GM23338 (cell line): ENCODE data around the gene GPRC5B. TPM values are rescaled to one million over a fixed set of nuclear protein-coding genes. Genes with fewer than 3 reads are reported as not detected.
A peak's percentile ranks its signal among the peaks of the same experiment; 100 is the strongest.

Experiments used
- ATAC-seq: fragments of 200-7000 bp; cut with Tn5 transposase; 3 replicates; pipeline ENCODE4 v1.9.1; 2020
- DNase-seq: peaks from one replicate; pipeline ENCODE4 v3.0.0-alpha.2; 2015; ENCODE audit warnings: low spot score
- H2AFZ ChIP-seq: fragments of 200-600 bp; sonication (generic); 2 replicates; pipeline ENCODE4 v1.8.0; 2016; ENCODE audit warnings: antibody characterized with exemption, mild to moderate bottlenecking, moderate library complexity
- H3F3A ChIP-seq: fragments of 200-600 bp; sonication (generic); replicated peaks from 2 replicates; pipeline ENCODE4 v1.8.0; 2017; ENCODE audit warnings: antibody characterized with exemption, mixed run types, low read depth
- H3K27ac ChIP-seq: fragments of 200-600 bp; sonication (generic); 2 replicates; pipeline ENCODE4 v1.6.1; 2016; ENCODE audit warnings: low read depth
- H3K27me3 ChIP-seq: fragments of 200-600 bp; sonication (generic); 2 replicates; pipeline ENCODE4 v1.8.0; 2016; ENCODE audit warnings: mild to moderate bottlenecking, mixed run types, moderate library complexity; ENCODE audit not compliant: insufficient read depth
- H3K36me3 ChIP-seq: fragments of 200-600 bp; sonication (generic); 2 replicates; pipeline ENCODE4 v1.8.0; 2016; ENCODE audit warnings: mild to moderate bottlenecking; ENCODE audit not compliant: insufficient read depth
- H3K4me1 ChIP-seq: fragments of 200-600 bp; sonication (generic); 2 replicates; pipeline ENCODE4 v1.8.0; 2016; ENCODE audit warnings: mild to moderate bottlenecking, moderate library complexity; ENCODE audit not compliant: insufficient read depth
- H3K4me2 ChIP-seq: fragments of 200-600 bp; sonication (generic); 2 replicates; pipeline ENCODE4 v1.7.1; 2017; ENCODE audit warnings: mixed run types
- H3K4me3 ChIP-seq: fragments of 200-600 bp; sonication (generic); 2 replicates; pipeline ENCODE4 v1.6.1; 2016; ENCODE audit warnings: mixed run types
- H3K79me2 ChIP-seq: fragments of 200-600 bp; sonication (generic); replicated peaks from 2 replicates; pipeline ENCODE4 v1.8.0; 2017; ENCODE audit warnings: mild to moderate bottlenecking; ENCODE audit not compliant: insufficient read depth
- H3K9me2 ChIP-seq: fragments of 200-600 bp; sonication (generic); 2 replicates; pipeline ENCODE4 v1.8.0; 2017; ENCODE audit not compliant: insufficient read depth
- H4K20me1 ChIP-seq: fragments of 200-600 bp; sonication (generic); replicated peaks from 2 replicates; pipeline ENCODE4 v1.8.0; 2017; ENCODE audit warnings: mild to moderate bottlenecking; ENCODE audit not compliant: insufficient read depth
- H3K27ac Mint-ChIP-seq: 2 replicates; pipeline ENCODE4 v1.8.0; 2020; ENCODE audit warnings: inconsistent platforms, mild to moderate bottlenecking, moderate library complexity, mixed read lengths
- H3K27me3 Mint-ChIP-seq: 3 replicates; pipeline ENCODE4 v1.8.0; 2022; ENCODE audit warnings: low read depth, mild to moderate bottlenecking, moderate library complexity, mixed read lengths, inconsistent platforms; ENCODE audit not compliant: insufficient read depth, poor library complexity
- H3K36me3 Mint-ChIP-seq: 3 replicates; pipeline ENCODE4 v1.8.0; 2021; ENCODE audit warnings: low read depth, mild to moderate bottlenecking, inconsistent platforms, moderate library complexity, mixed read lengths
- H3K4me1 Mint-ChIP-seq: 3 replicates; pipeline ENCODE4 v1.8.0; 2020; ENCODE audit warnings: mild to moderate bottlenecking, inconsistent platforms, mixed read lengths
- H3K4me3 Mint-ChIP-seq: 3 replicates; pipeline ENCODE4 v1.8.0; 2021; ENCODE audit warnings: moderate library complexity, mild to moderate bottlenecking, inconsistent platforms, mixed read lengths
- H3K9me3 Mint-ChIP-seq: 3 replicates; pipeline ENCODE4 v1.8.0; 2020; ENCODE audit warnings: moderate library complexity, mild to moderate bottlenecking, inconsistent platforms, mixed read lengths
- CREB1 ChIP-seq: fragments of 250-450 bp; sonication (Bioruptor Pico); IDR thresholded peaks from 2 replicates; pipeline ENCODE4 v1.5.0; 2020; ENCODE audit warnings: low read depth, mild to moderate bottlenecking, moderate library complexity
- ETS1 ChIP-seq: IDR thresholded peaks from 2 replicates; pipeline ENCODE4 v1.6.1; 2016; ENCODE audit warnings: antibody characterized with exemption
- JUNB ChIP-seq: IDR thresholded peaks from one replicate; pipeline ENCODE4 v1.6.1; 2016; ENCODE audit warnings: antibody characterized with exemption; ENCODE audit not compliant: unreplicated experiment
- NANOG ChIP-seq: IDR thresholded peaks from 2 replicates; pipeline ENCODE4 v1.6.1; 2016; ENCODE audit warnings: antibody characterized with exemption, borderline replicate concordance
- STAT1 ChIP-seq: IDR thresholded peaks from one replicate; pipeline ENCODE4 v1.6.1; 2016; ENCODE audit warnings: antibody characterized with exemption; ENCODE audit not compliant: unreplicated experiment
- ZNF331 ChIP-seq: fragments of 250-450 bp; sonication (Bioruptor Pico); IDR thresholded peaks from 2 replicates; pipeline ENCODE4 v1.5.0; 2020; ENCODE audit warnings: low read depth, mild to moderate bottlenecking, moderate library complexity
- ZNF462 ChIP-seq: fragments of 250-450 bp; sonication (Bioruptor Pico); IDR thresholded peaks from 2 replicates; pipeline ENCODE4 v1.5.0; 2020; ENCODE audit warnings: mild to moderate bottlenecking, moderate library complexity
- polyA plus RNA-seq: library from polyadenylated mRNA; unstranded; fragments of >200 nt; fragmentation: Nextera tagmentation; extraction: Ambion mirVana; gene quantifications from 2 replicates; pipeline ENCODE4 v1.2.1, GENCODE V29; 2016
- total RNA-seq: library from RNA; depleted of rRNA; stranded (reverse); fragments of >200 nt; shearing (Covaris generic); gene quantifications from 2 replicates; pipeline ENCODE4 v1.2.3, GENCODE V29; 2014

GPRC5B gene
- total and polyA plus RNA-seq, 2 experiments from 2014 or later, result 70.9 to 82.5 TPM

- H3K4me1 ChIP-seq, result peaks cover 64% of the 10 kb centered on the region
Measured at GRCh38 chr16:19861133-19861532, 23.5 kb downstream of the GPRC5B start.

GRCh38 chr16:19860166-19861041 is 24.2 kb downstream of the GPRC5B start:
- Mint-ChIP-seq H3K27ac (peak overlapping the region; percentile 99), H3K4me1 (peaks cover 78% of the 10 kb centered on the region), H3K4me3 (peak overlapping the region; percentile 68), H3K27me3 (peaks cover 6% of the 10 kb centered on the region), H3K36me3 (peaks cover 87% of the 10 kb centered on the region), H3K9me3 (no peaks in the 10 kb centered on the region)
- H3F3A ChIP-seq, result peaks cover 29% of the 10 kb centered on the region
- TF ChIP-seq ETS1, result no peak
- no peak for TF ChIP-seq JUNB
- 0 out of 2 replicates have a peak, but pooled peaks have one; percentile 28 for TF ChIP-seq NANOG
- no peaks in the 10 kb centered on the region; the same call in 1 of the 2 replicates for H4K20me1 ChIP-seq
- H3K27me3 ChIP-seq, result no peaks in the 10 kb centered on the region
- peak; percentile 72 for ATAC-seq
- H3K4me1 ChIP-seq, result peaks cover 70% of the 10 kb centered on the region
- peaks cover 33% of the 10 kb centered on the region for H3K79me2 ChIP-seq
- H2AFZ ChIP-seq, result no peak overlapping the region
- peak overlapping the region; percentile 99 for H3K27ac ChIP-seq
- 0 out of 2 replicates have a peak, but pooled peaks cover 10% of the 10 kb centered on the region for H3K36me3 ChIP-seq
- peak; percentile 88 for DNase-seq
- H3K9me2 ChIP-seq, result no peaks in the 10 kb centered on the region
- peak overlapping the region; percentile 36 for H3K4me2 ChIP-seq
- peak overlapping the region; percentile 15; the same call in 1 of the 2 replicates for H3K4me3 ChIP-seq

More at GRCh38 chr16:19861133-19861532, 23.5 kb downstream of the GPRC5B start:
- Histone ChIP-seq H3K9me2 (no peaks in the 10 kb centered on the region), H3K27me3 (no peaks in the 10 kb centered on the region), H3K79me2 (peaks cover 40% of the 10 kb centered on the region), H3K4me3 (peak overlapping the region; percentile 34), H3K27ac (peak overlapping the region; percentile 99), H2AFZ (no peak overlapping the region), H3K36me3 (0 out of 2 replicates have a peak, but pooled peaks cover 12% of the 10 kb centered on the region), H4K20me1 (no peaks in the 10 kb centered on the region; the same call in 1 of the 2 replicates), H3K4me2 (peak overlapping the region; percentile 69), H3F3A (peaks cover 25% of the 10 kb centered on the region)
- Mint-ChIP-seq H3K9me3 (no peaks in the 10 kb centered on the region), H3K4me1 (peaks cover 70% of the 10 kb centered on the region), H3K27me3 (peaks cover 6% of the 10 kb centered on the region), H3K36me3 (peaks cover 87% of the 10 kb centered on the region), H3K4me3 (peak overlapping the region; percentile 68), H3K27ac (peak overlapping the region; percentile 99)
- ATAC-seq (peak; percentile 7), DNase-seq (peak; percentile 41)
- TF ChIP-seq CREB1 (0 out of 2 replicates have a peak, but pooled peaks have one; percentile 2), NANOG (no peak)

GRCh38 chr16:19859603-19860002 is 25.0 kb downstream of the GPRC5B start:
- peaks cover 83% of the 10 kb centered on the region for H3K4me1 Mint-ChIP-seq
- H3K36me3 Mint-ChIP-seq, result peaks cover 79% of the 10 kb centered on the region
- peak overlapping the region; percentile 36 for H3K4me2 ChIP-seq
- H3K36me3 ChIP-seq, result 0 out of 2 replicates have a peak, but pooled peaks cover 7% of the 10 kb centered on the region
- peaks cover 77% of the 10 kb centered on the region for H3K4me1 ChIP-seq
- H3K4me3 ChIP-seq, result peak overlapping the region; percentile 15; the same call in 1 of the 2 replicates
- peaks cover 6% of the 10 kb centered on the region for H3K27me3 Mint-ChIP-seq
- H3K9me2 ChIP-seq, result no peaks in the 10 kb centered on the region
- H3K4me3 Mint-ChIP-seq, result peak overlapping the region; percentile 68; the same call in 2 of the 3 replicates
- H3K27me3 ChIP-seq, result no peaks in the 10 kb centered on the region
- peak overlapping the region; percentile 99 for H3K27ac ChIP-seq
- H3K79me2 ChIP-seq, result peaks cover 25% of the 10 kb centered on the region
- peaks cover 32% of the 10 kb centered on the region for H3F3A ChIP-seq
- ATAC-seq (no peak), DNase-seq (peak; percentile 11)
- H2AFZ ChIP-seq, result no peak overlapping the region
- H3K9me3 Mint-ChIP-seq, result no peaks in the 10 kb centered on the region; the same call in 2 of the 3 replicates
- peak overlapping the region; percentile 99 for H3K27ac Mint-ChIP-seq
- H4K20me1 ChIP-seq, result no peaks in the 10 kb centered on the region
- TF ChIP-seq ZNF331 (CRISPR knock-in tag), result no peak
- TF ChIP-seq CREB1, result no peak
- no peak for TF ChIP-seq ZNF462 (CRISPR knock-in tag)
- TF ChIP-seq STAT1, result no peak
